ENCODE results near the gene GLRA2. TPM values are rescaled to one million over a fixed set of nuclear protein-coding genes. Genes with fewer than 3 reads are reported as not detected.

The GLRA2 gene
- total RNA-seq = 0.09 TPM
- polyA plus RNA-seq (ENCODE audit: insufficient read depth in 1 of 8, insufficient read length in 8 of 8, low replicate concordance in 1 of 8) = under 1 TPM; 0.07 to 0.25 (median 0.12) TPM
- long read RNA-seq, donor 1 = 0 reads
- long read RNA-seq, donor 2 = 0 reads
- long read RNA-seq, donor 3 = 0 reads
- long read RNA-seq, donor 4 = 0 reads
- long read RNA-seq, donor 5 = 0 reads
- long read RNA-seq, donor 6 = 0 reads
- long read RNA-seq, donor 7 = 0 reads
- long read RNA-seq, donor 8 = 0 reads
- long read RNA-seq, donor 9 = 0 reads
- long read RNA-seq, donor 10 = 0 reads
- long read RNA-seq, donor 11 = 0 reads

GRCh38 chrX:14529290-14529989, at the start of gene GLRA2:
Gene GLRA2, plus strand, starts transcription at chrX:14529536. Its CDS starts 522 bp downstream, at chrX:14530058.
- Histone ChIP-seq H3K9me3 (replicated peaks; ENCODE audit: control insufficient read depth, low read depth, low read length) (no peaks in the 10 kb centered on the region), H3K36me3 (ENCODE audit: control insufficient read depth, insufficient read depth, low read length) (no peaks in the 10 kb centered on the region), H3K27me3 (ENCODE audit: control insufficient read depth, insufficient read depth, low read length) (no peaks in the 10 kb centered on the region), H3K4me3 (ENCODE audit: low read length) (no peak within 1 kb of the TSS), H3K4me1 (ENCODE audit: control insufficient read depth, insufficient read depth, low read length) (no peaks in the 10 kb centered on the region), H3K27ac (ENCODE audit: low read length) (no peak within 1 kb of the TSS)
- peak; percentile 75 for DNase-seq
- WGBS (ENCODE audit: insufficient coverage) = 14% methylated on average over 13 of the region's 17 CpGs

- peaks cover 5% of the 10 kb centered on the region for H3K27me3 ChIP-seq (ENCODE audit: control insufficient read depth, insufficient read depth, low read length)
- WGBS (ENCODE audit: insufficient coverage) = 58% methylated on average over 7 of the region's 8 CpGs
- H3K4me1 ChIP-seq (ENCODE audit: control insufficient read depth, insufficient read depth, low read length) = no peaks in the 10 kb centered on the region
- no peak overlapping the region for H3K4me3 ChIP-seq (ENCODE audit: low read length)
- no peaks in the 10 kb centered on the region for H3K36me3 ChIP-seq (ENCODE audit: control insufficient read depth, insufficient read depth, low read length)
- DNase-seq = no peak
- no peaks in the 10 kb centered on the region for H3K9me3 ChIP-seq (replicated peaks; ENCODE audit: control insufficient read depth, low read depth, low read length)
- H3K27ac ChIP-seq (ENCODE audit: low read length) = no peak overlapping the region
Observed at GRCh38 chrX:14489437-14489836, 39.9 kb upstream of the GLRA2 start.

GRCh38 chrX:14491689-14492088, 37.6 kb upstream of the GLRA2 start:
- Histone ChIP-seq H3K36me3 (ENCODE audit: control insufficient read depth, insufficient read depth, low read length) (no peaks in the 10 kb centered on the region), H3K9me3 (replicated peaks; ENCODE audit: control insufficient read depth, low read depth, low read length) (no peaks in the 10 kb centered on the region), H3K4me3 (ENCODE audit: low read length) (no peak overlapping the region), H3K27ac (ENCODE audit: low read length) (no peak overlapping the region), H3K27me3 (ENCODE audit: control insufficient read depth, insufficient read depth, low read length) (peaks cover 7% of the 10 kb centered on the region), H3K4me1 (ENCODE audit: control insufficient read depth, insufficient read depth, low read length) (no peaks in the 10 kb centered on the region)
- WGBS (ENCODE audit: insufficient coverage) = 52% methylated on average over 2 of the region's 3 CpGs
- no peak for DNase-seq

- peak overlapping the region; percentile 55 for H3K27ac ChIP-seq (ENCODE audit: low read length)
Observed at GRCh38 chrX:14496674-14497073, 32.7 kb upstream of the GLRA2 start.

GRCh38 chrX:14497184-14497666, 32.1 kb upstream of the GLRA2 start:
- peak overlapping the region; percentile 55 for H3K27ac ChIP-seq (ENCODE audit: low read length)

More at GRCh38 chrX:14496674-14497073, 32.7 kb upstream of the GLRA2 start:
- Histone ChIP-seq H3K4me3 (ENCODE audit: low read length) (no peak overlapping the region), H3K27me3 (ENCODE audit: control insufficient read depth, insufficient read depth, low read length) (peaks cover 4% of the 10 kb centered on the region), H3K36me3 (ENCODE audit: control insufficient read depth, insufficient read depth, low read length) (no peaks in the 10 kb centered on the region), H3K9me3 (replicated peaks; ENCODE audit: control insufficient read depth, low read depth, low read length) (no peaks in the 10 kb centered on the region), H3K4me1 (ENCODE audit: control insufficient read depth, insufficient read depth, low read length) (no peaks in the 10 kb centered on the region)
- 40% methylated on average over 1 of the region's 3 CpGs for WGBS (ENCODE audit: insufficient coverage)
- no peak for DNase-seq

GRCh38 chrX:14501327-14501726, 28.0 kb upstream of the GLRA2 start:
- Histone ChIP-seq H3K36me3 (ENCODE audit: control insufficient read depth, insufficient read depth, low read length) (no peaks in the 10 kb centered on the region), H3K4me3 (ENCODE audit: low read length) (no peak overlapping the region), H3K27me3 (ENCODE audit: control insufficient read depth, insufficient read depth, low read length) (peaks cover 2% of the 10 kb centered on the region), H3K9me3 (replicated peaks; ENCODE audit: control insufficient read depth, low read depth, low read length) (no peaks in the 10 kb centered on the region), H3K4me1 (ENCODE audit: control insufficient read depth, insufficient read depth, low read length) (no peaks in the 10 kb centered on the region), H3K27ac (ENCODE audit: low read length) (no peak overlapping the region)
- peak; percentile 64 for DNase-seq
- WGBS (ENCODE audit: insufficient coverage) = 54% methylated on average over 3 of the region's 5 CpGs

More at GRCh38 chrX:14497184-14497666, 32.1 kb upstream of the GLRA2 start:
- H3K27me3 ChIP-seq (ENCODE audit: control insufficient read depth, insufficient read depth, low read length) = peaks cover 4% of the 10 kb centered on the region
- peak; percentile 46 for DNase-seq
- H3K36me3 ChIP-seq (ENCODE audit: control insufficient read depth, insufficient read depth, low read length) = no peaks in the 10 kb centered on the region
- no peak overlapping the region for H3K4me3 ChIP-seq (ENCODE audit: low read length)
- WGBS (ENCODE audit: insufficient coverage) = no CpG with 5 or more reads among the region's 4 CpGs
- no peaks in the 10 kb centered on the region for H3K9me3 ChIP-seq (replicated peaks; ENCODE audit: control insufficient read depth, low read depth, low read length)
- no peaks in the 10 kb centered on the region for H3K4me1 ChIP-seq (ENCODE audit: control insufficient read depth, insufficient read depth, low read length)

GRCh38 chrX:14504960-14505538, 24.3 kb upstream of the GLRA2 start:
- DNase-seq = peak; percentile 31
- no peak overlapping the region for H3K4me3 ChIP-seq (ENCODE audit: low read length)
- H3K27me3 ChIP-seq (ENCODE audit: control insufficient read depth, insufficient read depth, low read length) = peaks cover 2% of the 10 kb centered on the region
- H3K9me3 ChIP-seq (replicated peaks; ENCODE audit: control insufficient read depth, low read depth, low read length) = no peaks in the 10 kb centered on the region
- no peaks in the 10 kb centered on the region for H3K4me1 ChIP-seq (ENCODE audit: control insufficient read depth, insufficient read depth, low read length)
- H3K36me3 ChIP-seq (ENCODE audit: control insufficient read depth, insufficient read depth, low read length) = no peaks in the 10 kb centered on the region
- no peak overlapping the region for H3K27ac ChIP-seq (ENCODE audit: low read length)
- WGBS (ENCODE audit: insufficient coverage) = no CpG with 5 or more reads among the region's 1 CpG

GRCh38 chrX:14505648-14506047, 23.7 kb upstream of the GLRA2 start:
- peaks cover 2% of the 10 kb centered on the region for H3K27me3 ChIP-seq (ENCODE audit: control insufficient read depth, insufficient read depth, low read length)
- peak overlapping the region; percentile 20 for H3K27ac ChIP-seq (ENCODE audit: low read length)
- WGBS (ENCODE audit: insufficient coverage) = 67% methylated on average over 1 of the region's 1 CpG
- no peaks in the 10 kb centered on the region for H3K4me1 ChIP-seq (ENCODE audit: control insufficient read depth, insufficient read depth, low read length)
- DNase-seq = peak; percentile 49
- H3K36me3 ChIP-seq (ENCODE audit: control insufficient read depth, insufficient read depth, low read length) = no peaks in the 10 kb centered on the region
- H3K4me3 ChIP-seq (ENCODE audit: low read length) = no peak overlapping the region
- H3K9me3 ChIP-seq (replicated peaks; ENCODE audit: control insufficient read depth, low read depth, low read length) = no peaks in the 10 kb centered on the region

- no peak overlapping the region for H3K4me3 ChIP-seq (ENCODE audit: low read length)
- no peaks in the 10 kb centered on the region for H3K9me3 ChIP-seq (replicated peaks; ENCODE audit: control insufficient read depth, low read depth, low read length)
- no peaks in the 10 kb centered on the region for H3K4me1 ChIP-seq (ENCODE audit: control insufficient read depth, insufficient read depth, low read length)
- no peaks in the 10 kb centered on the region for H3K36me3 ChIP-seq (ENCODE audit: control insufficient read depth, insufficient read depth, low read length)
- no peak overlapping the region for H3K27ac ChIP-seq (ENCODE audit: low read length)
- no peak for DNase-seq
- H3K27me3 ChIP-seq (ENCODE audit: control insufficient read depth, insufficient read depth, low read length) = peaks cover 2% of the 10 kb centered on the region
Observed at GRCh38 chrX:14506866-14507265, 22.5 kb upstream of the GLRA2 start.

GRCh38 chrX:14508025-14508690, 21.2 kb upstream of the GLRA2 start:
- H3K4me1 ChIP-seq (ENCODE audit: control insufficient read depth, insufficient read depth, low read length) = no peaks in the 10 kb centered on the region
- DNase-seq = peak; percentile 16
- no peak overlapping the region for H3K27ac ChIP-seq (ENCODE audit: low read length)
- no peak overlapping the region for H3K4me3 ChIP-seq (ENCODE audit: low read length)
- H3K36me3 ChIP-seq (ENCODE audit: control insufficient read depth, insufficient read depth, low read length) = no peaks in the 10 kb centered on the region
- WGBS (ENCODE audit: insufficient coverage) = no CpG with 5 or more reads among the region's 3 CpGs
- no peaks in the 10 kb centered on the region for H3K9me3 ChIP-seq (replicated peaks; ENCODE audit: control insufficient read depth, low read depth, low read length)
- peaks cover 2% of the 10 kb centered on the region for H3K27me3 ChIP-seq (ENCODE audit: control insufficient read depth, insufficient read depth, low read length)
